HCT116 (cell line): ENCODE measurements around the gene KBTBD2. TPM values are rescaled to one million over a fixed set of nuclear protein-coding genes. Genes with fewer than 3 reads are reported as not detected.
A peak's percentile ranks its signal among the peaks of the same experiment; 100 is the strongest.

Experiments used
- ATAC-seq: fragments of 200-7000 bp; cut with Tn5 transposase; 2 replicates; pipeline ENCODE4 v1.9.1; 2020; ENCODE audit warnings: mild to moderate bottlenecking, moderate library complexity
- BruUV-seq: library from RNA; stranded (reverse); fragments of 400-500 nt; replicated peaks from 2 replicates; lab custom pipeline; 2021; lab: Mats Ljungman, UMichigan
- CTCF ChIA-PET: fragments of 300-600 bp; sonication (Branson Sonifier 250); formaldehyde crosslinking; loops from one replicate; lab custom pipeline; 2021; ENCODE audit warnings: antibody characterized with exemption; lab: Charles Lee
- POLR2A ChIA-PET: fragments of 300-600, 350-600 bp; sonication (Branson Sonifier 250); formaldehyde crosslinking; loops from one replicate; lab custom pipeline; 2021; ENCODE audit warnings: antibody characterized with exemption; lab: Charles Lee
- RAD21 ChIA-PET, 2 experiments: fragments of 300-600 bp; sonication (Branson Sonifier 250); formaldehyde crosslinking; loops; one replicate each; lab custom pipeline; 2023; ENCODE audit warnings: low total read pairs in 2 of 2; ENCODE audit not compliant: uncharacterized antibody in 2 of 2, unreplicated experiment in 2 of 2, low non-redundant PET in 1 of 2; lab: Charles Lee
- DNase-seq: peaks from one replicate; pipeline ENCODE4 v3.0.0-alpha.2; 2010; ENCODE audit warnings: low read depth, low spot score
- H2AFZ ChIP-seq: fragments of 200-600 bp; shearing (Covaris generic), sonication (generic); 2 replicates; pipeline ENCODE4 v1.6.1; 2017; ENCODE audit warnings: low read depth, mixed run types, mixed read lengths, antibody characterized with exemption, low read length; ENCODE audit not compliant: poor library complexity, severe bottlenecking
- H3K27ac ChIP-seq: 2 replicates; pipeline ENCODE4 v1.5.1; 2012; ENCODE audit warnings: low read depth, low read length
- H3K27me3 ChIP-seq: fragments of 200-600 bp; sonication (generic); 2 replicates; pipeline ENCODE4 v1.6.1; 2016; ENCODE audit warnings: mixed run types, low read length, mixed read lengths; ENCODE audit not compliant: insufficient read depth
- H3K36me3 ChIP-seq, 2 experiments: fragments of 200-500 bp in 1 of 2; fragments of 200-600 bp in 1 of 2; sonication (Bioruptor generic) in 1 of 2; sonication (generic) in 1 of 2; 2 replicates each; pipeline versions ENCODE4 v1.5.1 to v1.6.1; 2014 to 2016; ENCODE audit warnings: low read length in 2 of 2, inconsistent platforms in 1 of 2, mixed read lengths in 1 of 2, mixed run types in 1 of 2; ENCODE audit not compliant: insufficient read depth in 2 of 2, control insufficient read depth in 1 of 2
- H3K4me1 ChIP-seq, 2 experiments: fragments of 200-600 bp in 1 of 2; sonication (generic) in 1 of 2; 2 replicates each; pipeline versions ENCODE4 v1.5.1 to v1.6.1; 2012 to 2017; ENCODE audit warnings: low read length in 2 of 2, inconsistent platforms in 1 of 2, mild to moderate bottlenecking in 1 of 2, mixed read lengths in 1 of 2, mixed run types in 1 of 2, moderate library complexity in 1 of 2; ENCODE audit not compliant: insufficient read depth in 2 of 2, control insufficient read depth in 1 of 2
- H3K4me2 ChIP-seq: fragments of 200-600 bp; sonication (generic); 2 replicates; pipeline ENCODE4 v1.6.1; 2017; ENCODE audit warnings: mixed run types, low read length, mixed read lengths
- H3K4me3 ChIP-seq, 2 experiments: fragments of 200-600 bp in 1 of 2; sonication (generic) in 1 of 2; replicated peaks in 1 of 2; 2 replicates each; pipeline ENCODE4 v1.5.1; 2011 to 2016; ENCODE audit warnings: low read length in 2 of 2, control low read depth in 1 of 2, low read depth in 1 of 2, mild to moderate bottlenecking in 1 of 2, mixed read lengths in 1 of 2, mixed run types in 1 of 2
- H3K79me2 ChIP-seq: fragments of 200-600 bp; sonication (generic); 2 replicates; pipeline ENCODE4 v1.6.1; 2017; ENCODE audit warnings: mild to moderate bottlenecking, mixed run types, low read length, moderate library complexity, mixed read lengths; ENCODE audit not compliant: insufficient read depth
- H3K9ac ChIP-seq: fragments of 200-600 bp; sonication (generic); 2 replicates; pipeline ENCODE4 v1.6.1; 2016; ENCODE audit warnings: low read length, mixed read lengths
- H3K9me2 ChIP-seq: fragments of 200-600 bp; sonication (generic), shearing (Covaris generic); 2 replicates; pipeline ENCODE4 v1.6.1; 2017; ENCODE audit warnings: mixed run types, mild to moderate bottlenecking, moderate library complexity; ENCODE audit not compliant: insufficient read depth
- H3K9me3 ChIP-seq, 2 experiments: fragments of 200-500 bp in 1 of 2; fragments of 200-600 bp in 1 of 2; sonication (Bioruptor generic) in 1 of 2; sonication (generic) in 1 of 2; 2 replicates each; pipeline ENCODE4 v1.6.1; 2014 to 2017; ENCODE audit warnings: low read length in 2 of 2, mixed read lengths in 2 of 2, inconsistent platforms in 1 of 2, low read depth in 1 of 2, mild to moderate bottlenecking in 1 of 2, mixed run types in 1 of 2, moderate library complexity in 1 of 2; ENCODE audit not compliant: control insufficient read depth in 1 of 2, insufficient read depth in 1 of 2
- H4K20me1 ChIP-seq: fragments of 200-600 bp; sonication (generic), shearing (Covaris generic); 2 replicates; pipeline ENCODE4 v1.6.1; 2017; ENCODE audit warnings: mixed run types, mild to moderate bottlenecking, moderate library complexity; ENCODE audit not compliant: insufficient read depth
- ATF3 ChIP-seq: IDR thresholded peaks from 2 replicates; pipeline ENCODE4 v1.6.1; 2012
- EGR1 ChIP-seq: IDR thresholded peaks from 2 replicates; pipeline ENCODE4 v1.6.1; 2012; ENCODE audit warnings: low read depth
- ELF1 ChIP-seq: IDR thresholded peaks from 2 replicates; pipeline ENCODE4 v1.6.1; 2012; ENCODE audit warnings: low read depth, borderline replicate concordance
- EZH2 ChIP-seq: fragments of 200-600 bp; sonication (generic); IDR thresholded peaks from 2 replicates; pipeline ENCODE4 v1.6.1; 2017; ENCODE audit warnings: antibody characterized with exemption, mixed run types
- EZH2phosphoT487 ChIP-seq: fragments of 200-600 bp; IDR thresholded peaks from 2 replicates; pipeline ENCODE4 v1.6.1; 2018; ENCODE audit warnings: antibody characterized with exemption, borderline replicate concordance
- FOSL1 ChIP-seq: IDR thresholded peaks from 2 replicates; pipeline ENCODE4 v1.6.1; 2012; ENCODE audit warnings: low read depth
- POLR2A ChIP-seq: IDR thresholded peaks from 2 replicates; pipeline ENCODE4 v1.7.0; 2011; ENCODE audit warnings: borderline replicate concordance; ENCODE audit not compliant: insufficient read depth, insufficient read length; ENCODE audit errors: extremely low read depth
- RAD21 ChIP-seq: IDR thresholded peaks from 2 replicates; pipeline ENCODE4 v1.6.1; 2012; ENCODE audit warnings: low read depth, mild to moderate bottlenecking
- REST ChIP-seq: IDR thresholded peaks from 2 replicates; pipeline ENCODE4 v1.6.1; 2012; ENCODE audit warnings: low read depth
- SP1 ChIP-seq: IDR thresholded peaks from 2 replicates; pipeline ENCODE4 v1.6.1; 2012; ENCODE audit warnings: low read depth
- SRF ChIP-seq: IDR thresholded peaks from 2 replicates; pipeline ENCODE4 v1.6.1; 2012; ENCODE audit warnings: low read depth
- YY1 ChIP-seq: IDR thresholded peaks from 2 replicates; pipeline ENCODE4 v1.6.1; 2011; ENCODE audit warnings: low read length, low read depth, moderate library complexity, mild to moderate bottlenecking; ENCODE audit not compliant: insufficient replicate concordance; ENCODE audit errors: extremely low read depth
- ZFX ChIP-seq: fragments of 450-650 bp; IDR thresholded peaks from 2 replicates; pipeline ENCODE4 v1.6.1; 2017
- intact Hi-C: fragments of 100-400 bp; cut with micrococcal nuclease; formaldehyde crosslinking; loops from 2 replicates; pipeline ENCODE4 v1.10.0; 2022
- total RNA-seq: library from RNA; stranded (reverse); gene quantifications from one replicate; pipeline ENCODE4 v1.2.1, GENCODE V29; 2021; ENCODE audit not compliant: unreplicated experiment

Gene KBTBD2
- total RNA-seq, 1 experiment from 2014 or later = 29.0 TPM

- ATAC-seq (peak; percentile 7), DNase-seq (peak; percentile 4)
- H3K79me2 ChIP-seq = peaks cover 33% of the 10 kb centered on the region
- H3K9ac ChIP-seq = peak overlapping the region; percentile 86
- BruUV-seq = TSS peak; percentile 93
- no peaks in the 10 kb centered on the region for H3K9me3 ChIP-seq
- CTCF ChIA-PET = interaction anchor here (1.9 kb wide), 1 partner anchor 46 kb away, joined by 7 read pairs; no protein-coding TSS in a partner anchor
- RAD21 ChIA-PET = no interaction called here
- POLR2A ChIA-PET = no interaction called here
- H2AFZ ChIP-seq = no peak overlapping the region
- no peaks in the 10 kb centered on the region for H3K27me3 ChIP-seq
- intact Hi-C loops = loop anchor here (2.0 to 5.0 kb wide), 2 partner anchors 50 to 215 kb away; partner anchors contain the start of gene RP9
- peak; percentile 39; the same call in 1 of the 2 replicates for TF ChIP-seq ZFX
- peak; percentile 34 for TF ChIP-seq POLR2A
- 0 out of 2 replicates have a peak, but pooled peaks have one; percentile 16 for TF ChIP-seq SP1
- TF ChIP-seq EGR1 = no peak
- peak overlapping the region; percentile 89 for H3K27ac ChIP-seq
- H3K36me3 ChIP-seq = no peaks in the 10 kb centered on the region
- H4K20me1 ChIP-seq = peaks cover 4% of the 10 kb centered on the region; the same call in 1 of the 2 replicates
- H3K4me3 ChIP-seq = peak overlapping the region; percentile 69 to 78
- peak overlapping the region; percentile 80 for H3K4me2 ChIP-seq
- no peaks in the 10 kb centered on the region for H3K9me2 ChIP-seq
- H3K4me1 ChIP-seq = peaks cover 16 to 28% of the 10 kb centered on the region in 2 experiments; a peak in 3 of 4 replicates
Observed at GRCh38 chr7:32892521-32893206, 1.1 kb upstream of the KBTBD2 start.

- Histone ChIP-seq H3K4me1 (peaks cover 16 to 28% of the 10 kb centered on the region in 2 experiments; a peak in 3 of 4 replicates), H3K9me2 (no peaks in the 10 kb centered on the region), H4K20me1 (peaks cover 4% of the 10 kb centered on the region; the same call in 1 of the 2 replicates), H3K9me3 (no peaks in the 10 kb centered on the region), H3K27me3 (no peaks in the 10 kb centered on the region), H3K27ac (peak overlapping the region; percentile 89), H3K4me2 (peak overlapping the region; percentile 80), H3K79me2 (peaks cover 40% of the 10 kb centered on the region), H3K4me3 (peak overlapping the region; percentile 69 to 88), H3K9ac (peak overlapping the region; percentile 89), H2AFZ (no peak overlapping the region), H3K36me3 (no peaks in the 10 kb centered on the region)
- ATAC-seq = peak; percentile 71
- CTCF ChIA-PET = interaction anchor here (1.9 kb wide), 1 partner anchor 45 kb away, joined by 7 read pairs; no protein-coding TSS in a partner anchor
- RAD21 ChIA-PET = no interaction called here
- intact Hi-C loops = loop anchor here (2.0 to 5.0 kb wide), 2 partner anchors 51 to 215 kb away; partner anchors contain the start of gene RP9
- POLR2A ChIA-PET = no interaction called here
- BruUV-seq = no TSS peak
- peak; percentile 84 for DNase-seq
- TF ChIP-seq RAD21 = no peak
- no peak for TF ChIP-seq FOSL1
- TF ChIP-seq EZH2 = no peak
- TF ChIP-seq EZH2phosphoT487 = no peak
- no peak for TF ChIP-seq ATF3
- TF ChIP-seq ELF1 = no peak; the same call in 1 of the 2 replicates
- peak; percentile 10 for TF ChIP-seq POLR2A
- peak; percentile 57 for TF ChIP-seq YY1
- TF ChIP-seq SRF = peak; percentile 50; the same call in 1 of the 2 replicates
- TF ChIP-seq EGR1 = peak; percentile 94
- no peak for TF ChIP-seq REST
Observed at GRCh38 chr7:32891800-32892520, 400 bp upstream of the KBTBD2 start.
